HG02840 (cell line): Measurements from ENCODE around the gene SLC6A19.

Experiments used
- ATAC-seq: cut with Tn5 transposase; IDR thresholded peaks from one replicate; pipeline ENCODE4 v1.9.1; 2021; ENCODE audit warnings: mild to moderate bottlenecking, moderate library complexity, moderate number of reproducible peaks; ENCODE audit not compliant: unreplicated experiment, low FRiP score

SLC6A19 gene

DNA sequence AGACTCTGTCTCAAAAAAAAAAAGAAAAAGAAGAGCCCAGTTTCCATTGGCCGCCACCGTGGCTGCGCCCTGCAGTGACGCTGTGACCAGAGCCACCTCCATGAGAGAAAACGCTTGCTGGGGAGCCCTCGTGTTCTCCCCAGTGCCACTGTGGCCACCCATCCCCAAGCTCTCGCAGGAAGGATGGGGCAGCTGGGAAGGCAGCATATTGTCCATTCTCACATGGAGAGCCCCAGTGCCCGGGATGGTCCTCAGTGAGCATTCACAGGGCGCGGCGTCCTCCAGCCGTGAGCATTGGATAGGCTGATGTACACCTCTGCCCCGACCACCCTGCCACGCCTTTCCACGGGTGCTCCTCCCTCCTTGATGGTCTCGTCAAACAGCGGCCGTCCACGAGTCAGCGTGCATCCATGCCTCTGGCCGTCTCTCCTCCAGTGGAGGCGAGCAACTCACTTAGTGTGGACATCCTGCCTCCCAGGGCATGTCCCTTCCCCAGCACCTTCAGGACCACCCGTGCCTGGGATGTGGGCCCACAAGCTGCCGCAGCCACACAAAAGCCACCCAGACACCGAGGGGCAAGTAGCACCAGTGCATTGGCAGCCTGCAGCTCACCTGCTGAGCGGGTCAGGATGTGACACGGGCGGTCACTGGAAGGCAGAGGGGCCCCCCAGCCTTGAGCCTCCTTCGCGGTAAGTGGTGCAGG lies 23.4 kb upstream of the SLC6A19 start:
- no peak for ATAC-seq

DNA sequence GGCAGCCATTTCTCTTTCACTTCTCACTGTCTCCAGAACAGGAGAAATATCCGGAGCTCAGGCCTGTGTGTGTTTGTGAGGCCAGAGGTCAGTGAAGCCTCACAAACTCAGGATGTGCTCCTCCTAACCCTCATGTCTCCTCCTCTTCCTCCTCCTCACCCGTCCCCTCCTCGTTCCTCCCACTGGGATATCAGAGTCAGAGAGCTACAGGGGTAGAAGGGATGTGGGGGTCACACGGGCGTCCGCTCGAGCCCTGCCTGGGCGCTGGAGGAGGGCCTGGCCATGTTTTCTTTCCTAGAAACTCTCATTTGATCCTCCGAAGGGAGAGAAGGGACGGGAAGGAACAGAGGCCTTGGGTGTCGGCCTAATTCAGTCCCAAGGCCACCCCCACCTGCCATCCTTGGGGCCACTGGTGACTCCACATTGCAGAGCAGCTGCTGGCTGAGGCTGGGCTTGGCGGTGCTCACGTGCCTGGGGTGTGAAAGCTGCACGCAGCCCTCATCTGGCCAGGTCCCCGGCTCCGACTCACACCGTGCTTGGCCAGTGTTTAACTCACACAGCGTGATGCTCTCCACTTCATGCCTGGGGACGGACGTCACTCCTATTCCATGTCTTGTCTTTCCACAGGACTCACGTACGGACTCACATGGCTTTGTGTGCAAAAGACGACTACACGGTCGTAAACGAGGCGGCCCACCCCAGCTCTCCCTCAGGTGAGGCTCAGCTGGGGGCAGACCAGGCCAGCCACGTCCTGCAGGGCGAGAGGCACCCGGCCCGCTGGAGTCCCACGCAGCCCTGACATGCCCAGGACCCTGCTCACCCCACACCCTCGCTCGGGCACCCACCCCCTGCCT lies 22.6 kb upstream of the SLC6A19 start:
- ATAC-seq: no peak

- no peak for ATAC-seq
Measured at GRCh38 chr5:1179383-1179715, 22.0 kb upstream of the SLC6A19 start.

DNA sequence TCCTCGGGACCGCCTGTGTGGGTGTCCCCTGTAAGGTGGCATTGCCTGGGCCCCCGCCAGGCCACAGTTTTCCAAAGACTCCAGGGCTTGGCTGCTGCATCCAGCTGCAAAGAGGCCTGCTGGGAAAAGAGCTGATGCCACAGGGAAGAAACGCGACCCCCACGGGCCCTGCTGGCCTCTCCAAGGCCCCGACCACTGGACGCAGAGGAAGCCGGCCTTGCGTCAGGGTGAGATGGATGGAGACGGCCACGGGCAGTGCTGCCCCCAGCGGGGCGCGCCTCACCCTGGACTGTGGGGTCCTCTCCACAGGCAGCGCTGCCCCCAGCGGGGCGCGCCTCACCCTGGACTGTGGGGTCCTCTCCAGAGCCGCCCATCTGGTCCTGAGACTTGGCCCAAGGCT lies 21.3 kb upstream of the SLC6A19 start:
- ATAC-seq: no peak

DNA sequence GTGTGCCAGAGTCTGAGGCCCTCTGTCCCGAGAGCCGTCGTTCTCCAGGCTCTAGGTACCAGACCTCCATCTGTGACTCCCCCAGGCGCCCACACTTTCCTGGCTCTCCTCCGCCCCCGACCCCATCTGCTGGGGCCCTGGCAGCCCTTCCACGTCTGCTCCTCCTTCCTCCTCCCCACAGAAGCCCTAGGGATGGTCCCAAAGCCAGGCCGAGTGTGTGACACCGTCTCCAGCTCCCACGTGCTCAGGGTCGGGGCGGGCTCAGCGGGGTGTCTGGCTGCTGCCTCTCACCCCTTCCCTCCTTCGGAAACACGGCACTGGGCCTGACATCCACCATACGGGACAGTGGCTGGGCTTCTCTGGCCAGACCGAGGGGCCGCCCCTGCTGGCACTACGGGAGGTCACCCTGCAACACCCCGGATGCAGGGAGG lies 20.5 kb upstream of the SLC6A19 start:
- no peak for ATAC-seq

DNA sequence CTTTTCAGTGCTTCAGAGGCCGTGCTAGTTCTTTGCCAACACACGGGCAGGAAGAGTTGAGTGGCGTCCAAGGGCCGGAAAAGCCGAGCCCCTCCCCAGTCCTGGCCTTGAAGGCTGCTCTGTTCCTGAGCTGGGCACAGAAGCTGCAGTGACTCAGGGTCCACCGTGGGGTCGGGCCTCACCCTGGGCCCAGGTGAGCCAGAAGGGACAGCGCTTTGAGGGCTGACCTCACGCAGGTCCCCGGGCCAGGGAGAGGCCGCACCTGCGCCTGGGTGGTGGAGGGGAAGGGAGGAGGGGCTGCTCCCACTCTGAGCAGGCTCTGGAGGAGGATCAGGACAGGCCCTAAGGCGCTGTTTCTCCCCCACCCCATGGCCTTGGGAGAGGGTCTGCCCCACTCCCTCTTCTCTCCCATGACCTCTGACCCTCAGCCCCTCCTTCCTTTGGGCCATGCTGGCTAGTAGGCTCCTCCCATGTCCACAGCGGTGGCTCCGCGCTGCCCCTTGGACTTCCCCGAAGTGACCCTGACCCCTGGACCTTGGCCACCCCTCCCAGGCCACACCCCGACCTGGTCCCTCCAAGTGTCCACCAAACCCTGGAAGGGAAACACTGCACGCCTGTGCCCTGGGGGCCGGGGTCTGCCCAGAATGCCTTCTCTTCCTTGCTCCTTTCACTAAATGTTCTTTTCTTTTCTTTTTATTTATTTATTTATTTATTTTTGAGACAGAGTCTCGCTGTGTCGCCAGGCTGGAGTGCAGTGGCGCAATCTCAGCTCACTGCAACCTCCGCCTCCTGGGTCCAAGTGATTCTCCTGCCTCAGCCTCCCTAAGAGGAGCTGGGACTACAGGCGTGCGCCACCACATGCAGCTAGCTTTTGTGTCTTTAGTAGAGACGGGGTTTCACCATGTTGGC lies 19.7 kb upstream of the SLC6A19 start:
- ATAC-seq: no peak

DNA sequence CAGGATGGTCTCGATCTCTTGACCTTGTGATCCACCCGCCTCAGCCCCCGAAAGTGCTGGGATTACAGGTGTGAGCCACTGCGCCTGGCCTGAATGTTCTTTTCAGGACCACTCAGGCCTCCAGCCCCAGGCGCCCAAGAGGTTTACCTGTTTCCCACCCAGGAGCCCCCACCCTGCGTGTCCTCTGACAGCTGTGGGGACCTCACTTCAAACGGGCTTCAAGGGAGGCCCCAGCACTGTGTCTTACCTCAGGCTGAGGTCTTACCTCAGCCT lies 19.1 kb upstream of the SLC6A19 start:
- no peak for ATAC-seq

DNA sequence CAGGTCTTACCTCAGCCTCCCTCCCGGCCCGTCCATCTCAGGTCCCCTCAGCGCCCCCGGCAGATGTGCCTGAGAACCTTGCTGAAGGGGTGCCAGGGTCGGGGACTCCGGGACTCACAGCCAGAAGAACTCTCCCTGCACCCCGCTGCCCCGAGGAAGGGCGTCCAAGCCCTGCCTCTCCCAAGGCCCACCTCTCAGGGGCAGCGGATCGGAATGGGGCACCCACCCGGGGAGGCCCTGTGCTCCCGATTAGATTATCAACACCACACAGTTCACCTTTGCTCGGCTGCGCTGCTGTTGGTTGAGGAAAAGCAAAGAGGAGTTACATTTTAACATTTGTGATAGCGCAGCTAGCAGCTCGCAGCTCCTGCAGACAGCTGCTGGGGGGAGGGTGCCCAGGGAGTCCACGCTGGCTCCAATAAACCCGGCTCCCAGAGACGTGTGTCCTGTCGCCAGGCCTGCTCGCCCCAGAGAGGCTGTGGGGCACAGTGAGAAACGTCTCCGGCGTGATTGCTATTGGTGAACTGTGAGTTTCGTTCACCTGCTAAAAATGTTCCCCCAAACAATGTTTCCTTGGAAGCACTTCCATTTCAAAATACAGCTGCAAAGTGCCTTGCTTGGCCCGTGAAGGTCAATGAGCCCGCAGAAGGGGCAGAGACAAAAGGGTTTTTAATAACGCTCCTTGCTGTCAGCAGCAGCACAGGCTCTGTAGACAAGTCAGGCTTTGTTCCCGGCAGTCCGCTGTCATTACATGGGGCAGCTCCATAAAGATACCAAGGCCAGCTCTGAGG lies 18.6 kb upstream of the SLC6A19 start:
- ATAC-seq: no peak

- ATAC-seq: no peak
Measured at GRCh38 chr5:1183424-1184162, 17.8 kb upstream of the SLC6A19 start.

DNA sequence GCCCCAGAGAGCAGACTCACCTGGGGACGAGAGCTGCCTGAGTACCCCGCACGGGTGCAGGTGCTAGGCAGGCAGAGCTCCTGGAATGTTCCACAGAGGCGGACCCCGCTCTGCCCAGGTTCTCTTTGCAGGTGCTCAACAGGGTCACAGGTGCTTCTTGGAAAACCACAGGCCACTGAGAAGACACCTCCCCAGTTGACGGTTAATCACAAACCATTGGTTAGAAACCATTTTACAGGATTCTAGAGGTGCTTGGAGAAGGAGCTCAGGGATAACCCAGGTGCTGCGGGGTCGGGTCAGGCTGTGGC lies 17.3 kb upstream of the SLC6A19 start:
- ATAC-seq: no peak

- ATAC-seq: no peak
Measured at GRCh38 chr5:1184481-1184880, 16.9 kb upstream of the SLC6A19 start.

- ATAC-seq: no peak
Measured at GRCh38 chr5:1185038-1185627, 16.3 kb upstream of the SLC6A19 start.

DNA sequence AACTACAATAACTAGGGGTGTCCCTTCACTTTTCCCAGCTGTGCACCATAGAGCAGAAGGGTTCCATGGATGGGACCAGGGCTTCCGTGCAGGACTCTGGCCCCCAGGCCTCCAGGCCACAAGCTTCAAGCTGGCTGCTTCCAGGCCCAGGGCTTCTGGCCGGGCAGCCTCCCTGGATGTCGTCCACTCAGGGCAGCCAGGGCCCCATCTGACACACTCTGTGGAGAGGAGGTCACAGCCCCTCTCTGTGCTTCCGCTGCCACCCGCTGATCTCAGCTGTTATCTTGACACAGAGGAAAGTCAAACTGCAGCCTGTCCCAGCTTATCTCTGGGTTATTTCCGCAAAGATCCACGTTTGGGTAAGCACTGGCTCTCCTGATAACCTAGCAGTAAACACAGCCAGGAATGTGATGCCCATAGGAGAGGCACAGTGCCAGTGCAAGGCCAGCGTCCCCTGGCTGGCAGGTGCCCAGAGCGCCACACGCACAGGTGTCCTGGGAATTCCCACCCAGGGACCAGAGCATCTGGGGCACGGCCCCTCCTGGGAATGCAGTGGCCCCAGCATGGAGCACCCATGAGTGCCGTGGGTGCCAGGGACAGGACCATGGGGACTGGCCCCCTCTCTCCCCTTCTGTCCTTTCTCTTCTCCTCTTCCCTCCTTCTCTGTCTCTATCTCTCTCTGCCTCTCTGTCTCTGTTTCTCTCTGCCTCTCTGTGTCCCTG lies 15.6 kb upstream of the SLC6A19 start:
- no peak for ATAC-seq

DNA sequence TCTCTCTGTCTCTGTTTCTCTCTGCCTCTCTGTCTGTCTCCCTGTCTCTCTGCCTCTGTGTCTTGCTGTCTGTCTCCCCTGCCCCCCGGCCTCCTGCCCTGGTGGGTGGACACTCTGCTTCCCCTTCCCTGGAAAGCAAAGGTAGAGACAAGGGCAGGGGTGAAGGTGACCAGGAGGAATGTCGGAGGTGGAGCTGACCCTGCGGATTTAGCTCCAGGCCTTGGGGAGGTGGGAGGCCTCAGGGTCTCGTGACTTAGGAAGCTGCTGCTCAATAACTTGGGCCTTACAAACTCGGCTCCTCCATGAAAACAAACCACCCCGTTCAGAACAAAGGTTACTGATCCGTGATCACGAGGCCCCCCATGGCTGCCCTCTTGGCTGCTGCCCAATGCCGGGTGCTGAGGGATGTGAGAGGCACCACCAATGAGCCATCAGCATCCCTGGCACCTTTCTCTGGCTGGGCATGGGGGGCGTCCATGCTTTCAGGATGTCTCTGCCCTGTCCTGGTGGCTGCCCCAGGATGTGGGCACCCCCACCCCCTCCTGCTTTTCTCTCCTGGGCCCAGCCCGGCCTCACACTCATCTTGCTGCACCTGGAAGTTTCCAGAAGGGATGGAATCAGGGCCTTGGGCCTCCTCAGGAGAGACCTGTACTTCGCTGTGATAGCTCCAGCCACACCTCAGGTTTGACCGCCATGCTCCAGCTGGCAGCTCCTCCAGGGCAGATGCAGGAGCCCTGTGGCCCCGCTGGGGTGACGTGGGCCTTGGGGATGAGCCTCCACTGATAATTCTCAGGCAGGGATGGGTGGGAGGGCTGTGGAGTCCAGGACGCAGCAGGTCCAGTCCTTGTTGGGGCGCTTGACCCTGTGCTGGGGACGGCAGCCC lies 14.8 kb upstream of the SLC6A19 start:
- no peak for ATAC-seq

- ATAC-seq: no peak
Measured at GRCh38 chr5:1187234-1187949, 14.0 kb upstream of the SLC6A19 start.

GRCh38 chr5:1187950-1188334 lies 13.5 kb upstream of the SLC6A19 start:
- ATAC-seq: no peak

- no peak for ATAC-seq
Measured at GRCh38 chr5:1188464-1188863, 12.9 kb upstream of the SLC6A19 start.
